GM03348 (cell line): ENCODE data around the gene SLC41A1.

Experiments used
- DNase-seq: peaks from one replicate; pipeline ENCODE4 v3.0.0; 2012; ENCODE audit warnings: low spot score

Gene SLC41A1

DNA sequence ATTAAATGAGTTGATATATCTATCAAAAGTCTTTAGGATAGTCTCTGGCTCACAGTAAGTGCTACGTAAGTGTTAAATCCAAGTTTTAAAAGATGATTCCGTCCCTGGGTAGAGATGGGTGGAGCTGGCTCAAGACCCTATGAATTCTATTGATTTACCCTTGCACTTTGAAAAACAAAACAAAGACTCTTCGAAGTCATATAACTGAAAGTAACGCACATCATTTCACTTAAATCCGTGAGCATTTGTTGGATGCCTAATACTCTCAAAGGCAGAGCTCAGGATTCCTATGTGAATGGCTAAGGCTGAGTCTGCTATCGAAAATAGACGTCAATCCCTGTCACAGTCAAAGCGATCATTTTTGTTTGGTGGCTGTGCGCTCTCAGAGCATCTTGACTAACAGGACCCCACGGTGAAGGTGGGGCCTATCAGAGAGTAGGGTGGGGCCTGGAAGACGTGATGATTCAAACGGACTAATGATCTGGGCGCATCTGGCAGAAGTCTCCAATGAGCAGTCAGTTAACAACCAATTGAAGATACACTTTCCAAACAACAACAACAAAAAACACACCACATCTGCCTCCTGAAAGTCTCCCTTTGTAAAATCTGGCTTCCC lies 61.9 kb downstream of the SLC41A1 start:
- DNase-seq: no peak

DNA sequence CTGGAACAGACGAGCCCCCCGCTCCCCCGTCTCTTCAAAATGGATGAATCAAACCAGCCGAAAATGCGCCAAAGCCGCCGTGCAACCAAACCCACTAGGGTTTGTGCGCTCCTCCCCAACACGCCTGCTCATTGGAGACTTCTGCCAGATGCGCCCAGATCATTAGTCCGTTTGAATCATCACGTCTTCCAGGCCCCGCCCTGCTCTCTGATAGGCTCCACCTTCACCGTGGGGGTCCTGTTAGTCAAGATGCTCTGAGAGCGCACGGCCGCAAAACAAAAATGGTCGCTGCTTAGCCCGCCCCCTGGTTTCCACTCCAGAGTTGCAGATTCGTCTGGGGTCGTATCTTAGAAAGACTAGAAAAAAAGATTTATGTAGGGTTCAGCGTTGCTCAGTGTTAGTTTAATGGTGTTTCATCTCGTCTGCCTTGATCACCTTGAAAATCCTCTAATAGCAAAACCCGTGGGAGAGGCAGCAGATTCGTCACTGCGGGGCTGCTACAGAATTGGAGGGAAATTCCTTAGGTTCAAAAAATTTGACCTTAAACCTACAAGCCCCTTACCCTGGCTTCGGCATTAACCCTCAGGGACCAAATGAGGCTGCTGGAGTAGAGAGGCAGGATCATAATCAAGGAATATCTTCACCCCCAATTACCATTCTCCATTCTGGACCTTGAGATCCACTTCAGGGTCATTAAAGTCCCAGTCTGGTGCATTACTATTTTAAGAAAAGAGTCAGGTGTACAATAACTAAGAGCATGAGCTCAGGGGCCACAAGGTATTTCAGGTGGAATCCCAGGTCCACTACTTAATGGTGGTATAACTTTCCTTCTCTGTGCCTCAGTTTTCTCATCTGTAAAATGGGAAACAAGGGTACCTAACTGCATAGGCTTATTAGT lies 62.6 kb downstream of the SLC41A1 start, which contains the start of gene NUCKS1:
NUCKS1 (minus strand) TSS at position 45 of the 898 bp plus-strand sequence. CDS start 209 bp downstream, outside the sequence.
- peak; percentile 92 for DNase-seq

DNA sequence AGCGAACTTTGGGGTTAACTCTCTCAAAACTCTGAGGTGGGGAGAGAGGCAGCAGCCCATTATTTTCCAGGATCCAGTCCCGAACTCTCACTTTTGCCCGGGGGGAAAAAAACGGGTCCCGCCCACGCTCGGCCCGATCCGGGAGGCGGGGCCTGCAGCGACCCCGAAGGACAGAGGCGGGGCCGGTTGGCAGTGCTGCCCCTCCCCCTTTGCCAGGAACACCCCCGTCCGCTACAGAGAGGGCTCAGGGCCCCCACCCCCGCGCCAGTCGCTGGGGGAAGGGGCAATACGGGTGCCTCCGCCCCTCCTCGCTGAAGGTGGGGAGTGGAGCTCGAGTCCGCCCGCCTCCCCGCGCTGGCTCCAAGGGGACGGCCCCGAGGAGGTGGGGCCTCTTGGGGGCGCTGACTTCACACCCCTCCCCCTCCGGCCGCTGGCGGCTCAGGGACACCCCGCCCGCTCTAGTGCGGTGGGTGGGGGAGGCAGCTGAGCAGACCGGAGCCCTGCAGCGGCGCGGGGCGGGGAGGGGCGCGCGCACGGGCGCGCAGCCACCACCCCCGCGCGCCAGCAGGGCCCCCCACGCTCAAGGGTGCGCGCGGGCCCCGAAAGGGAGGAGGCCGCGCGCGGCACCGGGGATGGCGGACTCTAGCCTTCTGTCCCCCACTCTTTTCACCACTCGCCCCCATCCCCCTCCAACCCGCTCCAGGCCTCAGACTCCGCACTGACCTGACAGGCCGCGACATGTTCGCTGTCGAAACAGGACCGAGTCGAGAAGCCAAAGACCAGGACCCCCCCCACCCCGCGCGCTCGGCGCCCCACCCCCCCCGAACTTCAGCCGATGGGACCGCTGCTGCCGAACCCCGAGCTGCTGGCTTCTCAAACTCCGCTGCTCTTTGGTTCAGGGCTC lies 63.5 kb downstream of the SLC41A1 start:
- DNase-seq: peak; percentile 97

DNA sequence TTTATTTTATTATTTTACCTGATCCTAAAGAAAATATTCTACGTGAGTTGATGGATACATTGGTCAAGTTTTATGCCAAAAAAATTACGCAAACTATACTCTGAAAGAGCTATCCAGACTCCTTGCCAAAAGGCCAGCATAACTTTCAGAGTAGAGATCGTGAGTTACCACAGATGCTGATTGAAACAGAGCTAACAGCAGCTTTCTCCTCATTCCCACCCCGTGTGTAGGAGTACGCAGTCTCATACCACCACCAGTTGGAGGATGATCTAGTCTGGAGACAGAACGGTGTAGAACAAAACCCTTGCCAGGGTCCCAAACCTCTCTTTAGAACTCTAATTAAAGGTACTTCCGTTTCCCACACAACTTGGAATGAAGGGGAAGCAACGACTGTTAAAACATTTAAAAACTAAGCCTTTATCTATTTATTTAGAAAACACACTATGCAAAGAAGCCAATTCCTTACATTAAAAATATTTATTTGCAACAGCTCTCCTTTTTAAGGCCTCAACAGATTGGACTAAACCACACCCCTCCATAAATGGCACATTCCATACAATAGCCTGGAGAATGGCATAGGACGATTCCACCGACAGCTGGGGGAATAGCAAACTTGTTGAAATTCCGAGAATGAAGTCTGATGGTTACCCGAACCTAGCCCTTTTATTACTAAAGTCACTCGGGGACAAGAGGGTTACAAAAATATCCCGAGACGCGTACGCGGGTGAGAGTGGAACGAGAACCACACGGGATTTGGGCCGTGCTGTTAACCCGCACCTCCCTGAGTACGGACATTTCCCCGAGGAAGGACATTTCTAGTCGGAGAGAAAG lies 64.4 kb downstream of the SLC41A1 start:
- peak; percentile 58 for DNase-seq

DNA sequence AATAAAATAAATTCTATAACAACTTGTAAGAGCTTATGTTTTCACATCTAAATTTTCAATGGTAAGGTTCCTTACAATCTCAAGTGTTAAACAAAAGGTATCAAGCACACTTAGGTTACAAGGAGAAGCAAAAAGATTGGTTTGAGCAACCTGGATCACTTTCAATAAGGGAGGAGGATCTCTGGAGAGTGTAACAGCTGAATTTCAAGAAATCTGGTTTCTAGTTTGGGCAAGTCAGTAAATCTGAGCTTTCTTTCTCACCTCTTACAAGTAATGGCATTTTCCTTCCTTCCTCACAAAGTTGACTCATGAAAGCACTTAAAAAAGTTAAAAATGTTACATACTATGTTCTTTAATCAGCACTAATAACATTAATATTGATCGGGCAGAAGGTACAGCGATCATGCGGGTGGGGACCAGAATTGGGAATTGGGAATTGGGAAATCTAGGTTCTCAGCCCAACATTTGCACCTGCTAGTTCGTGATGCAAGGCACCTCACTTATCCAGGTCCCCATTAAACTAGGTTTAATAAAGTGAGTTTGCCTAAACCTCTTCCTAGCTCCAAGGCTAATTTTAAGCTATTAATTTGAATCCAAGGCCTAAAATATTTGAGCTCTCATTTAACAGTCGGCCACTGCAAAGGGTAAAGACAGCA lies 66.1 kb downstream of the SLC41A1 start:
- DNase-seq: no peak

DNA sequence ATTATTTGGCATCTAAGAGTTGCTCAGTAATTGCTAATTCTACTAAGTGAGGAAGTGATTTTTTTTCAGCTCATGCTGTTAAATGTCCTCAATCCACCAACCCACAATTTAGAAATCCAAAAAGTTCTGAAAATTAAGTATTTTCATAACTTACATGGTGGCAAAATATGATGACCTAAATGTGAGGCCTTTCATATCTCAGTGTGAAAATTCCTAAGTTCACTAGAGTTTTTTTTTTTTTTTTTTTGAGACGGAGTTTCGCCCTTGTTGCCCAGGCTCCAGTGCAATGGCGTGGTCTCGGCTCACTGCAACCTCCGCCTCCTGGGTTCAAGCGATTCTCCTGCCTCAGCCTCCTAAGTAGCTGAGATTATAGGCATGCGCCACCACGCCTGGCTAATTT lies 68.6 kb downstream of the SLC41A1 start:
- DNase-seq: no peak

DNA sequence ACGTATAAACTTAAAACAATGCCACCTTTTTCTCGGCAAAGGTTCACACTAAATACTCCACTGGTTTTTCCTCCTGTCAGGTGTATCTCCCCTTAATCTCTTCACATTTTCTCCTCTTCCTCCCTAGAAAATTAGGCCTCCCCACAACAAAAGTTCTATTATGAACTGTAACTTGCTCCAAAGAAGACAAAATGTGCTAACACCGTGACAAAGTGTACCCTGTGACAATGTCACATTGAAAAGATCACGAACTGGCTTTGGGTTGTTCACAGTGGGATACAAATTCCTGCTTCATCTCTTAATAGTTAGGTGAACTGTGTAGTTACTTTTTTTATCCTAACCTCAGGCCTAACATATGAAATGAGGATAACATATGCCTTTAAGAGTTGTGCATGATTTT lies 69.0 kb downstream of the SLC41A1 start:
- no peak for DNase-seq

DNA sequence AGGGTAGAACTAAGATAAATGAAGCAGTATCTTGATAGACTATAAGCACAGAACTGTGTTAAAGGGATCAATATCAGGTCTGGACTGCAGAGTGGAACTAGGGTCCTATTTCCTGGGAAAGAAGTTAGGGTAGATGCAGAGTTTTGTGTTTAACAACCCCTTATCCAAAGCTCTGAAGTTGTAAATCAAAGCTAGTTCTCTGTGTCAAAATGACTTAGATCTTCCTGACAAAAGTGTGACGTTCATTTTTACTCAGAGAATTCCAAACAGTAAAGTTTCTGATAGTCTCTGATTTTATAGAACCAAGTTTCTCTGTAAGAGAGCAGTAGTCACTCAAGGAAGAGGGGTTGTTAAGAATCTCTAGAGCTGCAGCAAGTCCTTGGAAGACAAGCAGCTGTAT lies 71.3 kb downstream of the SLC41A1 start:
- DNase-seq: no peak

DNA sequence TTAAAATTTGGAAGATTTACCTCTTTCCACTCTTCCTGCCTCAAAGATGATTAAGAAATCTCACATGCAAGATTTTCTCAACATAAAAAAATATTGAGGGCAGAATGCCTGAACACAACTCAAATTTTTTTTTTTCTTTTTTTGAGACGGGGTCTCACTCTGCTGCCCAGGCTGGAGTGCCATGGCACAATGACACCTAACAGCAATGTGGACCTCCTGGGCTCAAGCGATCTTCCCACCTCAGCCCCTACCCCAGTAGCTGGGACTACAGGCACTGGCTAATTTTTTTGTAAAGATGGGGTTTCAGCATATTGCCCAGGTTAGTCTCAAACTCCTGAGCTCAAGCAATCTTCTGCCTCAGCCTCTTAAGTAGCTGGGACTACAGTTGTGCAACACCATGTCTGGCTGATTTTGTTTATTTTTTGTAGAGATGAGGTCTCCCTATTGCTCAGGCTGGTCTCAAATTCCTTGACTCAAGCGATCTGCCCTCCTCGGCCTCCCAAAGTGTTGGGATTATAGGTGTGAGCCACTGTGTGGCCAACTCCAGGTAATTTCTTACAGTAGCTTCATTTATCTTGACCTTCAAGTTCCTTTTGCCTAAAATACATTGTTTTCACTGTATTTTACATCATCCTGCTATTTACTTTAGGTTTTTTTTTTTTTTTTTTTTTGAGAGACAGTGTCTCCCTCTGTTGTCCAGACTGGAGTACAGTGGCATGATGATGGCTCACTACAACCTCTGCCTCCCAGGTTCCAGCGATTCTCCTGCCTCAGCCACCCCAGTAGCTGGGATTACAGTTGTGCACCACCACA lies 73.4 kb downstream of the SLC41A1 start:
- DNase-seq: no peak
